IMR-90 (cell line): ENCODE measurements around the gene VSTM5. TPM values are rescaled to one million over a fixed set of nuclear protein-coding genes. Genes with fewer than 3 reads are reported as not detected.
A peak's percentile ranks its signal among the peaks of the same experiment; 100 is the strongest.

Experiments used
- ATAC-seq: fragments of 200-7000 bp; cut with Tn5 transposase; 2 replicates; pipeline ENCODE4 v1.9.1; 2020; ENCODE audit warnings: low read depth, mild to moderate bottlenecking, moderate library complexity
- Bru-seq: library from RNA; stranded (reverse); fragments of 400-500 nt; gene quantifications from one replicate; lab custom pipeline; 2021; lab: Mats Ljungman, UMichigan
- BruChase-seq, 2 experiments: library from RNA; stranded (reverse); fragments of 400-500 nt; gene quantifications; one replicate each; lab custom pipeline; 2021; lab: Mats Ljungman, UMichigan
- BruUV-seq: library from RNA; stranded (reverse); fragments of 400-500 nt; replicated peaks from 2 replicates; lab custom pipeline; 2021; lab: Mats Ljungman, UMichigan
- CTCF ChIA-PET: fragments of 300-600 bp; formaldehyde crosslinking; extraction: SDS; loops from one replicate; lab custom pipeline; 2021; ENCODE audit warnings: antibody characterized with exemption; lab: Yijun Ruan, JAX
- POLR2A ChIA-PET: fragments of 300-600 bp; sonication (Branson Sonifier 250); formaldehyde crosslinking; loops from one replicate; lab custom pipeline; 2022; ENCODE audit warnings: antibody characterized with exemption; ENCODE audit not compliant: unreplicated experiment; lab: Charles Lee
- DNase-seq: peaks from one replicate; pipeline ENCODE4 v3.0.0; 2013
- H2AFZ ChIP-seq: replicated peaks from 2 replicates; pipeline ENCODE3; 2013; ENCODE audit warnings: low read length, mild to moderate bottlenecking; ENCODE audit not compliant: poor library complexity
- H2AK5ac ChIP-seq: 2 replicates; pipeline ENCODE4 v1.6.1; 2013; ENCODE audit warnings: low read depth, low read length, inconsistent platforms
- H2AK9ac ChIP-seq: replicated peaks from 2 replicates; pipeline ENCODE3; 2013; ENCODE audit warnings: mild to moderate bottlenecking, low read depth, low read length, moderate library complexity; ENCODE audit not compliant: poor library complexity
- H2BK120ac ChIP-seq: 2 replicates; pipeline ENCODE4 v1.6.1; 2013; ENCODE audit warnings: low read depth, low read length, inconsistent platforms
- H2BK15ac ChIP-seq: 3 replicates; pipeline ENCODE4 v1.6.1; 2013; ENCODE audit warnings: low read depth, low read length, inconsistent platforms
- H2BK20ac ChIP-seq: 2 replicates; pipeline ENCODE4 v1.6.1; 2013; ENCODE audit warnings: low read depth, mild to moderate bottlenecking, inconsistent platforms, low read length, moderate library complexity
- H2BK5ac ChIP-seq: 2 replicates; pipeline ENCODE4 v1.6.1; 2013; ENCODE audit warnings: mild to moderate bottlenecking, low read depth, low read length, inconsistent platforms; ENCODE audit not compliant: poor library complexity, severe bottlenecking
- H3K14ac ChIP-seq: replicated peaks from 2 replicates; pipeline ENCODE4 v1.6.1; 2013; ENCODE audit warnings: low read depth, low read length, inconsistent platforms
- H3K18ac ChIP-seq: 2 replicates; pipeline ENCODE4 v1.6.1; 2013; ENCODE audit warnings: low read depth, low read length, control low read depth
- H3K23ac ChIP-seq: 2 replicates; pipeline ENCODE4 v1.6.1; 2013; ENCODE audit warnings: low read depth, low read length, inconsistent platforms
- H3K27ac ChIP-seq: 2 replicates; pipeline ENCODE4 v1.5.1; 2013; ENCODE audit warnings: mild to moderate bottlenecking, control low read depth, low read length; ENCODE audit not compliant: insufficient read depth
- H3K27me3 ChIP-seq: 2 replicates; pipeline ENCODE4 v1.6.1; 2013; ENCODE audit warnings: low read length; ENCODE audit not compliant: control insufficient read depth, insufficient read depth
- H3K36me3 ChIP-seq: 2 replicates; pipeline ENCODE4 v1.6.1; 2013; ENCODE audit warnings: low read length, mixed read lengths; ENCODE audit not compliant: control insufficient read depth, insufficient read depth
- H3K4ac ChIP-seq: 2 replicates; pipeline ENCODE4 v1.6.1; 2013; ENCODE audit warnings: low read depth, low read length, inconsistent platforms
- H3K4me1 ChIP-seq: 2 replicates; pipeline ENCODE4 v1.6.1; 2013; ENCODE audit warnings: low read length, mixed read lengths; ENCODE audit not compliant: control insufficient read depth, insufficient read depth
- H3K4me2 ChIP-seq: 2 replicates; pipeline ENCODE4 v1.6.1; 2013; ENCODE audit warnings: low read depth, mild to moderate bottlenecking, control low read depth, low read length, moderate library complexity
- H3K4me3 ChIP-seq: 2 replicates; pipeline ENCODE4 v1.5.1; 2013; ENCODE audit warnings: low read depth, mild to moderate bottlenecking, control low read depth, low read length, moderate library complexity; ENCODE audit not compliant: insufficient read depth
- H3K56ac ChIP-seq: 2 replicates; pipeline ENCODE4 v1.6.1; 2013; ENCODE audit warnings: low read length, inconsistent platforms; ENCODE audit not compliant: insufficient read depth; ENCODE audit errors: extremely low read depth
- H3K79me1 ChIP-seq, 2 experiments: 2 replicates each; pipeline ENCODE4 v1.6.1; 2013; ENCODE audit warnings: low read length in 2 of 2, inconsistent platforms in 1 of 2, low read depth in 1 of 2
- H3K9ac ChIP-seq: 2 replicates; pipeline ENCODE4 v1.6.1; 2013; ENCODE audit warnings: low read depth, low read length, control low read depth
- H3K9me1 ChIP-seq: 2 replicates; pipeline ENCODE4 v1.6.1; 2013; ENCODE audit warnings: low read length, inconsistent platforms; ENCODE audit not compliant: insufficient read depth
- H3K9me3 ChIP-seq: 2 replicates; pipeline ENCODE4 v1.6.1; 2013; ENCODE audit warnings: low read length; ENCODE audit not compliant: control insufficient read depth, insufficient read depth
- H4K20me1 ChIP-seq: 2 replicates; pipeline ENCODE4 v1.6.1; 2013; ENCODE audit warnings: low read length, inconsistent platforms; ENCODE audit not compliant: insufficient read depth
- H4K5ac ChIP-seq: 2 replicates; pipeline ENCODE4 v1.6.1; 2013; ENCODE audit warnings: mild to moderate bottlenecking, low read depth, low read length, control low read depth
- H4K8ac ChIP-seq, 2 experiments: 2 replicates each; pipeline ENCODE4 v1.6.1; 2013; ENCODE audit warnings: low read depth in 2 of 2, low read length in 2 of 2, control low read depth in 1 of 2, inconsistent platforms in 1 of 2
- H4K91ac ChIP-seq: 2 replicates; pipeline ENCODE4 v1.6.1; 2013; ENCODE audit warnings: low read depth, low read length, inconsistent platforms; ENCODE audit not compliant: insufficient read depth
- BHLHE40 ChIP-seq: fragments of 150-350 bp; IDR thresholded peaks from 2 replicates; pipeline ENCODE4 v1.6.1; 2016; ENCODE audit warnings: mild to moderate bottlenecking, low read depth, low read length
- CEBPB ChIP-seq: IDR thresholded peaks from 2 replicates; pipeline ENCODE4 v1.6.1; 2012; ENCODE audit warnings: low read depth, low read length, improper control_type of control experiment
- FOS ChIP-seq: fragments of 150-350 bp; IDR thresholded peaks from 2 replicates; pipeline ENCODE4 v1.6.1; 2016; ENCODE audit warnings: low read depth, low read length
- MXI1 ChIP-seq: IDR thresholded peaks from 2 replicates; pipeline ENCODE4 v1.6.1; 2012; ENCODE audit warnings: low read depth, mild to moderate bottlenecking, low read length, moderate library complexity, borderline replicate concordance
- POLR2A ChIP-seq: IDR thresholded peaks from 2 replicates; pipeline ENCODE4 v1.6.1; 2012; ENCODE audit warnings: mild to moderate bottlenecking, low read depth, low read length
- RFX5 ChIP-seq: IDR thresholded peaks from 2 replicates; pipeline ENCODE4 v1.8.0; 2012; ENCODE audit warnings: low read depth, mild to moderate bottlenecking, low read length, moderate library complexity
- SMC3 ChIP-seq: fragments of 150-350 bp; IDR thresholded peaks from 2 replicates; pipeline ENCODE4 v1.6.1; 2016; ENCODE audit warnings: low read depth, mild to moderate bottlenecking, antibody characterized with exemption, low read length, moderate library complexity
- WGBS, 2 experiments: methylation state at CpG; one replicate each; pipeline versions ENCODE4 v1.1.5 to v1.1.7; 2013; ENCODE audit warnings: missing lambda C conversion rate in 2 of 2; ENCODE audit not compliant: insufficient read length in 1 of 2; ENCODE audit errors: extremely low coverage in 2 of 2; 5-methylcytosine and 5-hydroxymethylcytosine counted together
- dilution Hi-C: fragments of 300-500 bp; cut with HindIII; formaldehyde crosslinking; loops from one replicate; pipeline ENCODE4 v1.14.3; 2018; ENCODE audit warnings: low sequenced_read_pairs; ENCODE audit not compliant: unreplicated experiment
- in situ Hi-C: fragments of 300-500 bp; cut with MboI; formaldehyde crosslinking; loops from 3 replicates; pipeline ENCODE4 v1.14.3; 2019; ENCODE audit warnings: low sequenced_read_pairs, inconsistent platforms, mixed read lengths
- intact Hi-C: fragments of 100-400 bp; cut with micrococcal nuclease; formaldehyde crosslinking; loops from 2 replicates; pipeline ENCODE4 v1.10.0; 2022
- long read RNA-seq: library from polyadenylated mRNA; unstranded; transcript quantifications from one replicate; pipeline ENCODE4 v2.0.0, GENCODE V29; 2021; ENCODE audit not compliant: unreplicated experiment
- polyA plus RNA-seq, 3 experiments: library from polyadenylated mRNA; depleted of rRNA; stranded (reverse); fragments of >200 nt; gene quantifications; 2 replicates each; pipeline ENCODE4 v1.2.3, GENCODE V29; 2012; ENCODE audit warnings: low replicate concordance in 1 of 3
- total RNA-seq: library from RNA; depleted of rRNA; stranded (reverse); fragments of >200 nt; gene quantifications from 2 replicates; pipeline ENCODE4 v1.2.3, GENCODE V29; 2012; rRNA removed
- TF ChIP-seq, protein P1 (sequence below): fragments of 150-350 bp; IDR thresholded peaks from 2 replicates; pipeline ENCODE4 v1.6.1; 2017; ENCODE audit warnings: mild to moderate bottlenecking, antibody characterized with exemption, low read length, low read depth

VSTM5 gene, protein sequence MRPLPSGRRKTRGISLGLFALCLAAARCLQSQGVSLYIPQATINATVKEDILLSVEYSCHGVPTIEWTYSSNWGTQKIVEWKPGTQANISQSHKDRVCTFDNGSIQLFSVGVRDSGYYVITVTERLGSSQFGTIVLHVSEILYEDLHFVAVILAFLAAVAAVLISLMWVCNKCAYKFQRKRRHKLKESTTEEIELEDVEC
- 0.28 and 0.36 TPM in 2 replicates for total RNA-seq
- polyA plus RNA-seq (2012; rRNA removed), result 0.17 and 0.43 TPM in 2 replicates
- polyA plus RNA-seq (2012; cell fraction: cytosol; rRNA removed), result 0.14 and 0.15 TPM in 2 replicates
- 0.53 and 1.5 TPM in 2 replicates for polyA plus RNA-seq (2012; cell fraction: nucleus; rRNA removed; ENCODE audit: low replicate concordance)
- percentile 31 among the genes with signal in this experiment for Bru-seq, nascent RNA
- percentile 23 among the genes with signal in this experiment for BruChase-seq, experiment 1, labeled RNA remaining after a 6-hour chase
- BruChase-seq, experiment 2, labeled RNA remaining after a 2-hour chase, result percentile 26 among the genes with signal in this experiment
- long read RNA-seq, partial matches to known transcripts, result 0 of 2 reads
- long read RNA-seq, other reads (novel, unspliced or antisense), result 2 of 2 reads

DNA sequence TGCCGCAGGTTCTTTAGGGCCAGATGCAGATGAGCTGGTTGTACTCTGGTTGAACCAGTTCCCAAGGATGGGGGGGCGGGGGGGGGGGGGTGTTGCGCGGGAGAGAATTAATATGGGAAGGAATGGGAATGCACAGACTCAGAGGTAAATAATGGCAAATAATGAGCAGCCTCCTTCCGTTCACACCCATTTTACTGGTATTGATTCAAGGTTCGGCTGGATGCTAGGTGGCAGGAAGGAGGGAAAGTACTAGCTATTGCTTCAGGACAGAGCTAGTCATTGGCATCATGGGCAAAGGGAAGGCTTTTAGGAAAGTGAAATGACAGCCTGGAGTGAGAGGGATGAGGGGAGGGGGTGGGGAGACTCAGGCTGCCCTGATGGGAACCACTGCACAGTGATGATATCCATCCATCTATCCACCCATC is at the start of gene VSTM5:
VSTM5 (minus strand) TSS at position 25 of the 425 bp plus-strand sequence. CDS start 116 bp downstream, outside the sequence.
- no peak within 1 kb of the TSS; the same call in 2 of the 3 replicates for H2BK15ac ChIP-seq
- no peak within 1 kb of the TSS for H3K14ac ChIP-seq
- H3K9ac ChIP-seq, result peak within 1 kb of the TSS; percentile 40
- H2BK120ac ChIP-seq, result peak within 1 kb of the TSS; percentile 42; the same call in 1 of the 2 replicates
- no peaks in the 10 kb centered on the region for H3K36me3 ChIP-seq
- peak within 1 kb of the TSS; percentile 49; the same call in 1 of the 2 replicates for H3K23ac ChIP-seq
- peaks cover 5% of the 10 kb centered on the region for H3K27me3 ChIP-seq
- H2BK5ac ChIP-seq, result no peak within 1 kb of the TSS
- H3K4ac ChIP-seq, result no peak within 1 kb of the TSS; the same call in 1 of the 2 replicates
- no peak within 1 kb of the TSS for H3K27ac ChIP-seq
- H3K79me1 ChIP-seq, result no peaks in the 10 kb centered on the region
- intact Hi-C loops (no loop called here), in situ Hi-C loops (no loop called here), dilution Hi-C loops (no loop called here)
- H2BK20ac ChIP-seq, result no peak within 1 kb of the TSS
- H2AK5ac ChIP-seq, result no peak within 1 kb of the TSS; the same call in 1 of the 2 replicates
- peak within 1 kb of the TSS; percentile 55; the same call in 1 of the 2 replicates for H3K4me2 ChIP-seq
- H4K20me1 ChIP-seq, result no peaks in the 10 kb centered on the region
- H2AFZ ChIP-seq, result peak within 1 kb of the TSS; percentile 86
- peak within 1 kb of the TSS; percentile 34; the same call in 1 of the 2 replicates for H4K5ac ChIP-seq
- ATAC-seq (no peak), DNase-seq (no peak)
- TF ChIP-seq FOS (no peak), RFX5 (no peak), SMC3 (no peak), BHLHE40 (no peak), CEBPB (no peak), MXI1 (no peak), POLR2A (no peak)
- TF ChIP-seq, protein P1, sequence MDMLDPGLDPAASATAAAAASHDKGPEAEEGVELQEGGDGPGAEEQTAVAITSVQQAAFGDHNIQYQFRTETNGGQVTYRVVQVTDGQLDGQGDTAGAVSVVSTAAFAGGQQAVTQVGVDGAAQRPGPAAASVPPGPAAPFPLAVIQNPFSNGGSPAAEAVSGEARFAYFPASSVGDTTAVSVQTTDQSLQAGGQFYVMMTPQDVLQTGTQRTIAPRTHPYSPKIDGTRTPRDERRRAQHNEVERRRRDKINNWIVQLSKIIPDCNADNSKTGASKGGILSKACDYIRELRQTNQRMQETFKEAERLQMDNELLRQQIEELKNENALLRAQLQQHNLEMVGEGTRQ, result no peak
- H3K56ac ChIP-seq, result no peak within 1 kb of the TSS
- H2AK9ac ChIP-seq, result peak within 1 kb of the TSS; percentile 62
- H3K4me3 ChIP-seq, result peak within 1 kb of the TSS; percentile 10; the same call in 1 of the 2 replicates
- peak within 1 kb of the TSS; percentile 32; the same call in 1 of the 2 replicates for H4K91ac ChIP-seq
- no CpG with 5 or more reads among the region's 6 CpGs for WGBS, 2 experiments
- no peak within 1 kb of the TSS for H3K18ac ChIP-seq
- peaks cover 11% of the 10 kb centered on the region for H3K4me1 ChIP-seq
- peak within 1 kb of the TSS; percentile 48 to 96; a peak in 3 of 4 replicates for H4K8ac ChIP-seq
- H3K9me3 ChIP-seq, result no peaks in the 10 kb centered on the region
- H3K9me1 ChIP-seq, result peaks cover 7% of the 10 kb centered on the region; the same call in 1 of the 2 replicates
- CTCF ChIA-PET, result interaction anchor here (0.7 to 1.1 kb wide), 2 partner anchors 9 to 13 kb away, joined by 3 to 4 read pairs; no protein-coding TSS in a partner anchor
- POLR2A ChIA-PET, result interaction anchor here (0.6 kb wide), 1 partner anchor 12 kb away, joined by 6 read pairs; no protein-coding TSS in a partner anchor
- BruUV-seq, result no TSS peak
